Measurements from ENCODE around the gene CCDC86. TPM values are rescaled to one million over a fixed set of nuclear protein-coding genes. Genes with fewer than 3 reads are reported as not detected.

The CCDC86 gene
- total RNA-seq, 1 donor from 2014 or later, result 34.2 TPM

DNA sequence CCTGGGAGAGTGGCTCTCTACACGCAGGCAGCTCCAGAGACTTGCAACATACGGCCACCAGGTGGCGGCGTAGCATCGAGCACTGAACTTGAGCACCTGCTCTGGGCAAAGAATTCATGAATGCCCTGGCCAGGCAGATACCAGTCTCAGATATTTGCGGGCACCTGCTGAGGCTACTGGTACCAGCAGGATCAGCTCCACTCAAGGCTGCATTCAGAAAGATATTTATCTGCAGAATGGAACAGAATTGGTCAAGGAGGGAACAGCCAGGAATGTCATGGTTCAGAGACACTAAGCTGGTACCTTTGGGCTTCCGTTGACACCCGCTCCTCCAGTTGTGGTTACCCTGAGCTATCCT lies 10.8 kb upstream of the CCDC86 start:
- intact Hi-C loops (cut with micrococcal nuclease), result loop anchor here (1.0 to 10.0 kb wide), 9 partner anchors 56 to 554 kb away; partner anchors contain the start of genes CD6 and VWCE

GRCh38 chr11:60831501-60832079 lies 10.3 kb upstream of the CCDC86 start:
- intact Hi-C loops (cut with micrococcal nuclease), result loop anchor here (1.0 to 10.0 kb wide), 9 partner anchors 56 to 554 kb away; partner anchors contain the start of genes CD6 and VWCE

DNA sequence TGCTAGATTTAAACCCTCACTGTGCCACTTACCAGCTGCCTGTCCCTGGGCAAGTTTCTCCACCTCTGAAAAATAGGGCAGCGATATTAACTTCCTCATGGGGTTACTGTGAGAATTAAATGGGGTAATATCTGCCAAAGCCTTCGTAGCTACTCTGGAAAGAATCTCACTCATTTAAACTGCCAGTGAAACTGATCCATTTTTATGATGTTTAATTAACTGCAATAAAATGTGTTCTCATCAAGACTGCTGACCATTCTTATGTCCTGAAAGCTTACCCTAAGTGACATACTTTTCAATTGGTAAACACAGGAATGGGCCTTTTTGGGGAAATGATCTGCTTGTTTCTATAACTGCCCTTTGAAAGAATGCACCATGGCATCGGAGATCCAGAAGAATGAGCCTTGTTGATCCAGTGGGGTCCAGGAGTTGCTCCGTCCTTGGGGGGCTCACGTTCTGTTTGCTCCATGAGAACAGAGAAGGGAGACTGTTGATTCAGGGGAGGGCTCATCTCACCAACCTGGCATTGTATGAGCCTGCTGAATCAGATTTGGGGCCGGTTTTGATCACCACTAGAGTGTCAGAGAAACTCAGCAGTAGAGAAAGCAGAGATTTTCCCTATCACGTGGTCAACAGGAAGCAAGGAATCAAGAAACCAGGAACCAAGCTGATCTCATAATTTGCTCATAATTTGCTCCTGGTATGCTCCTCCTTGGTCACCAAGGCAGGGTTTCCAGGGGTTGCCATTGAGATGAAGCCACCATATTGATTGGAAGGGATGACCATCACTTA lies 7.0 kb upstream of the CCDC86 start:
- intact Hi-C loops (cut with micrococcal nuclease), result loop anchor here (5.0 to 10.0 kb wide), 2 partner anchors 277 to 460 kb away; partner anchors contain the start of gene VWCE

- intact Hi-C loops (cut with micrococcal nuclease), result loop anchor here (10.0 kb wide), 1 partner anchor 459 kb away; the partner anchor contains the start of gene VWCE
Measured at GRCh38 chr11:60835534-60835846, 6.4 kb upstream of the CCDC86 start.

DNA sequence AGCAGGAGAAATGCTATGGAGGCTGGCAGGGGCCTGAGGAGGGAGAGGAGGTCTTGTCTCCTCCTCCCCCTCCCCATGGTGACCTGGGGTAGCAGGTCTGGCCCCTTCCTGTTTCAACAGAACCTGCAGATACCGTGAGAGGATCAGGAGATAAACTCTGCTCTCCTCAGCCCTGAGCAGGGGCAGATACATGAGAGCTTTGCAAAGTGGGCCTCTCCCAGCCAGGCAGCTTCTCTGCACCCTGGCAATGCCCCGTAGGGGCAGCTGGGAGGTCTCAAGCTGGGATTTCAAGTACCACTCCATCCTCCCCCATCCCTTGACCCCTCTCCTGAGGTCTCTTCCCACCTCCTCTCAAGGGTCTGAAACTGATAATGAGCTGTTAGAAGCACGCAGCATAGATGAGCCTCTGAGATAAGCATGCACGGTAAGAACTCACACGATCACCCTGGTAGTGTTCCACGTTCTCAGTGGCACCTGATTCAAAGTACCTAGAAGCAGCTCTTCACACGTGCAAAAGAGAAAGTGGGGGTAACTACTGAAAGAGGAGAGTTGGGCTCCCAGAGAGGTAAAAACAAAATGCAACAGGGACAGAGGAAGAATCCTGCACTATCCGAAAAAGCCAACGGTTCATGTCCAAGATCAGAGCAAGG lies 4.9 kb upstream of the CCDC86 start:
- intact Hi-C loops (cut with micrococcal nuclease), result loop anchor here (10.0 kb wide), 1 partner anchor 458 kb away; the partner anchor contains the start of gene VWCE

DNA sequence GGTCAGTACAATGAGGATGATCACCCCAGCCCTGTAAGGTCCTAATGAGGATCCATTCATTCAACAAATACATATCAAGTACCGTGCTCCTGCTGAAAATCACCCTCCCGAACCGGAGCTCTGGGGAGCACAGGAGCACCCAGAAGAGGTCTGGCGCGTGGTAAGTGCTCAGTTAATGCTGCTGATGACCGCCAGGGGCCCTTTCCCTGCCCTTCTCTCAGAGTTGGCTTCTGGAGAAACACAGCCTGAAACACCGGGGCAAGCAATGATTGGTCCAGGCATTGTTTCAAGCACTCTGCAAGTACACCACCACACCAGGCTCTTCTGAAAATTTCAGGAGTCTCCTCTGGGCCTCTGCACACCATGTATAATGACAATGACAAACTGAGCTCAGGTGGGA lies 3.8 kb upstream of the CCDC86 start:
- intact Hi-C loops (cut with micrococcal nuclease), result loop anchor here (10.0 kb wide), 1 partner anchor 457 kb away; the partner anchor contains the start of gene VWCE

- intact Hi-C loops (cut with micrococcal nuclease), result loop anchor here (1.0 to 5.0 kb wide), 4 partner anchors 522 to 1728 kb away; partner anchors contain the start of genes CPSF7, CYB561A3 and TMEM138
Measured at GRCh38 chr11:60840470-60841430, 1.2 kb upstream of the CCDC86 start.

DNA sequence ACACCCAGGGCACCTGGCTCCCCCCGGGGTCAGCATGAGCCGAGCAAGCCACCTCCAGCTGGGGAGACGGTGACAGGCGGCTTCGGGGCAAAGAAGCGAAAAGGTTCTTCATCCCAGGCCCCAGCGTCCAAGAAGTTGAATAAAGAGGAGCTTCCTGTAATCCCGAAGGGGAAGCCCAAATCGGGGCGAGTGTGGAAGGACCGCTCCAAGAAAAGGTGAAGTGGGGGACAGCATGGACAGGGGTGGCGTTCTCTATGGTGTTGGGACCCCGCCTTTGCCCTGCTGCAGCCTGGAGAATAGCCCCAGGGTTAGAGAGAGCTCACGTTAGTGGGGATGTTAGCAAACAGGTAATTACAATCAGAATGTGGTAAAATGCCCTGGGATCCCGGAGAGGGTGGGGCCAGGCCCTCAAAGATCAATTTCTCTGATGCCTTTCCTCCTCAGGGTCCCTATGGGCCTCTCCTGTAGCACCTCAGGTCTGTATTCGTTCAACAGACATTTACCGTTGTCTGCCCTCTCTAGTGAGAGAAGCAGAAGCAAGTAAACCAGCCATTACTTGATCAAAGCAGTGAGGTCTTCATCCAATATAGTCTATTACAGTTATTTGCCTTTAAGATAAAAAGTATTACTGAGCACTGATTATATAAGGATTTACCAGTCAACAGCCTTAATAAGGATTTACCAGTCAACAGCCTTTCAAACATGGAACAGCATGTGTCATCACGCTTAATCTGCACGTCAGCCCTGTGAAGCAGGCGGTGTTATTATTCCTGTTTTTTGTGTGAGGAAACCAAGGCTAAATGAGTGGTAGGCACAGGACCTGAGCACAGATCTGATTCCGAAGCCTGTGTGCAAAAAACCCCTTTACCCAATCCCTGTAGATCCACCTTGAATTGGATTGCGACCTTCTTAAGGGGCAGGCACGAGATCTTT lies 1.0 kb downstream of the CCDC86 start:
- intact Hi-C loops (cut with micrococcal nuclease), result loop anchor here (1.0 to 5.0 kb wide), 6 partner anchors 63 to 1731 kb away; partner anchors contain the start of genes CYB561A3, PRPF19, TMEM138 and VPS37C

- intact Hi-C loops (cut with micrococcal nuclease), result loop anchor here (5.0 kb wide), 3 partner anchors 518 to 1732 kb away; partner anchors contain the start of genes CYB561A3 and TMEM138
Measured at GRCh38 chr11:60844045-60844869, 2.3 kb downstream of the CCDC86 start.

GRCh38 chr11:60844870-60845221 lies 2.9 kb downstream of the CCDC86 start:
- intact Hi-C loops (cut with micrococcal nuclease), result loop anchor here (5.0 kb wide), 3 partner anchors 517 to 1733 kb away; partner anchors contain the start of genes CYB561A3 and TMEM138

DNA sequence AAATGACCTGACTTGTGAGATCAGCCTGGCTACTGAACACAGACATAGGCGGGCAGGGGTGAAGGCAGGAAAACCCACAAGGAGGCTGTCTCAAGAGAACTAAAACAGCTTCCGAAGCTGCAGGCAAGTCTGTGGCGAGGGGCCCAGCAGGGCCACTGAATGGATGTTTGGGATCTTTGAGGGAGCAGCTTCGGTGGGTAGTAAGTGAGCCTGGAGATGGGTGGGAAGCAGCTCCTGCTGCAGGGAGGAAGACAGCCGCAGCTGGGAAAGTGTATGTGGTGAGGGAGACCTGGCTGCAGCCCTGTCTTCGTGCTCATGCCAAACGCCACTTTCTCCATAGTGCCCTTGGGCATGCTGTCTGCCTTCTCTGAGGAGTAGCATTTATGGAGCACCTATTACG lies 3.4 kb downstream of the CCDC86 start:
- intact Hi-C loops (cut with micrococcal nuclease), result no loop called here

DNA sequence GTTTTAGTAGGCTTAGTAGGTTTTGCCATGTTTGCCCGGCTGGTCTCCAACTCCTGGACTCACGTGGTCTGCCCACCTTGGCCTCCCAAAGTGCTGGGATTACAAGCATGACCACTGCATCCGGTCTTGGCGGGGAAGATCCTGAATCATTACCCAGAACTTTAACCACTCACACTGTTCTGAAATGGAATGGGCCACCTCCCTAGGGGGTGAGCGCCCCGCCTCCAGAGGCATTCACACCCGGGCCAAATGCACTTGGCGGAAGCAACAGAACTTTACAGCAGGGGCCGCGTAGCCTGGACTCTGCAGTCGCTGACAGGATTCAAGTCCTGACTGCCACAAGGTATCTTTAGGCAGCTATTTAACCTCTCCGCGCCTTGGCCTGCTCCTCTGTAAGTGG lies 5.4 kb downstream of the CCDC86 start:
- intact Hi-C loops (cut with micrococcal nuclease), result no loop called here

DNA sequence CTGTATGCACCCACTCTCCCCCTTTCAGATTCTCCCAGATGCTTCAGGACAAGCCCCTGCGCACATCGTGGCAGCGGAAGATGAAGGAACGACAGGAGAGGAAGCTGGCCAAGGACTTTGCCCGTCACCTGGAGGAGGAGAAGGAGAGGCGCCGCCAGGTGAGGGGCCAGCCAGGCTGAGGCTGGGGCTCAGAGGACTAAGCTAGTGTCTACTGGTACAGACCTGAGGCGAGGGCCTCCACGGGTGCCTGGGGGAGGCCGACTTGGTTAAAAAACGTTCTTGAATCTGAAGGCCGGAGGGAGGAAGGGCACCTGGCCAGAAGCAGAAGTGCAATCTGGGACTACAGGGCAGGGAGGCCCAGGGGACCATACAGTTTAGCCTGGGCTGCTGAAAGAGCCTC lies 6.0 kb downstream of the CCDC86 start:
- intact Hi-C loops (cut with micrococcal nuclease), result no loop called here

DNA sequence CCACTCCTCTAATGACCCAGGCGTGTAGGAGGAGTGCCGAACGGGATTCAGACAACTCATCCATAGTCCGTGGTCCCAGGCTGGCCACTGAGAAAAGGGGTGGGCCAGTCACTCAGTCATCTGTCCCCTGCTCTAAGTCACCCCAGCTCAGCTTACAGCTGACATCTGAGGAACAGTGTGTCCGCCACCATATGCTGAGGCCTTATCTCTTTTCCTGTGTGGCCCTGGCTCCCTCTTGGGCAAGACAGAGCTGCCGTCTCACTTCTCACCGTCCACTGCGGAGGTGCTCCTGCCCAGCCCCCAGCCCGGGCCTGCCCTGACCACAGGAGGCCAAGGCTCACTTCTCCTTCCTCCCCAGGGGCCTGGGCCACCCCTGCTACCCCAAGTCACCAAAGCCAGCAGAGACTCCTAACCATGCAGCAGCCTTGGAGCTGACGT lies 6.8 kb downstream of the CCDC86 start:
- intact Hi-C loops (cut with micrococcal nuclease), result no loop called here

- intact Hi-C loops (cut with micrococcal nuclease), result no loop called here
Measured at GRCh38 chr11:60849641-60850520, 8.0 kb downstream of the CCDC86 start.

DNA sequence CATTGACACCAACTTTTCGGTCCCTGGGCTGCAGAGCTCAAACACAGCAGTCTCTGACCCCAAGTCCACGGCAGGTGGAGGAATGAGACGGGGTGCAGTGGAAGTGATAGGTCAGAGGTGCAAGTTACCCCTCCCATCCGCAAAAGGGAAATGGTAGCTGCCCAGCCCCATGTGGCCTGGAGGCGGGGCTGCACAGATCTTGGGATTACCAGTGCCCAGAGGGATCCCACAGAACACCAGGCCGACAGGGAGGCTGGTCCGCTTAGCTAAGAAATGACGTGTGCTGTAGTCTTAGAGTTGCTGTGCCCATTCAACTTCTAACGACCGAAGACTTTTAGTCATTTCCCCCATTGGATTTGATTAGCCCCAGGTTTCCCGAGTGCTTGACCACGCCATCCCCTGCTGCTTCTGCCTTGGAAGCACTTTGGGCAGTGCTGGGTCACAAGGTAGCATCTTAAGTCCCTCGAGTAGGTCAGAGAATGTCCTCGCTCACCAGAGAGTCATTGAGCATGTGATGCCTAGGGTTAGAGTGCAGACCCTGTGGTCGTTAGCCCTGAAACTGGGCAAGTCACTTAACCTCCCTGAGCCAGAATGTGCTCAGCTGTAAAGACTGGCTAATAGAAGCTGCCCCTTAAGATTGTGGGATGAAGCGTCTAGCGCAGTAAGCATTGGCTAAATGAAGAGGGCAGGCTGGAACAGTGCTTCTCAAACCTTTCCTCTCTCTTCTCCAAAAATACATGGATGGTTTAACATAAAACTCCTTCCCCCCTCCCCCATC lies 9.6 kb downstream of the CCDC86 start:
- intact Hi-C loops (cut with micrococcal nuclease), result no loop called here

Measured in T-helper 1 cell treated with Interleukin-12 subunit alpha and Interleukin-12 subunit beta and Interleukin-4 antibody, amounts not matched to agents 30 ng/mL and 1 ng/mL, for 36 hours (primary cell).